Fibroblast of lung (primary cell): Measurements from ENCODE around the gene APOM. TPM values are rescaled to one million over a fixed set of nuclear protein-coding genes. Genes with fewer than 3 reads are reported as not detected.

ENCODE experiments used
- DNase-seq, 2 donors: peaks; one replicate each; pipeline versions ENCODE4 v3.0.0 to v3.0.0-alpha.2; 2010; ENCODE audit warnings: low read depth in 2 of 2
- H2AFZ ChIP-seq: 2 replicates; pipeline ENCODE4 v1.5.1; 2012; ENCODE audit warnings: low read length, control low read depth, inconsistent platforms
- H3K27ac ChIP-seq: 2 replicates; pipeline ENCODE4 v1.5.1; 2011; ENCODE audit warnings: low read length, control low read depth; ENCODE audit not compliant: insufficient read depth
- H3K27me3 ChIP-seq: 2 replicates; pipeline ENCODE4 v1.5.1; 2011; ENCODE audit warnings: mild to moderate bottlenecking, low read length; ENCODE audit not compliant: control insufficient read depth, insufficient read depth
- H3K36me3 ChIP-seq: 2 replicates; pipeline ENCODE4 v1.5.1; 2011; ENCODE audit warnings: low read length; ENCODE audit not compliant: control insufficient read depth, insufficient read depth
- H3K4me1 ChIP-seq: 2 replicates; pipeline ENCODE4 v1.5.1; 2011; ENCODE audit warnings: low read length; ENCODE audit not compliant: control insufficient read depth, insufficient read depth; ENCODE audit errors: extremely low read depth
- H3K4me2 ChIP-seq: 2 replicates; pipeline ENCODE4 v1.5.1; 2011; ENCODE audit warnings: low read length, control low read depth; ENCODE audit not compliant: insufficient read depth; ENCODE audit errors: extremely low read depth
- H3K4me3 ChIP-seq, 4 experiments: fragments of 200-600 bp in 1 of 4; sonication (generic) in 1 of 4; replicated peaks in 1 of 4; 2 replicates each; pipeline ENCODE4 v1.5.1; 2011 to 2016; ENCODE audit warnings: low read length in 4 of 4, low read depth in 3 of 4, mild to moderate bottlenecking in 3 of 4, control low read depth in 2 of 4, inconsistent platforms in 1 of 4, mixed read lengths in 1 of 4; ENCODE audit not compliant: insufficient read depth in 1 of 4; ENCODE audit errors: control extremely low read depth in 1 of 4
- H3K79me2 ChIP-seq: 2 replicates; pipeline ENCODE4 v1.5.1; 2012; ENCODE audit warnings: mild to moderate bottlenecking, low read length, inconsistent platforms; ENCODE audit not compliant: control insufficient read depth, insufficient read depth
- H3K9ac ChIP-seq: 2 replicates; pipeline ENCODE4 v1.5.1; 2011; ENCODE audit warnings: mild to moderate bottlenecking, low read length, control low read depth; ENCODE audit not compliant: insufficient read depth
- H3K9me3 ChIP-seq: 2 replicates; pipeline ENCODE4 v1.5.1; 2012; ENCODE audit warnings: low read depth, low read length; ENCODE audit not compliant: control insufficient read depth, insufficient read depth
- H4K20me1 ChIP-seq: 2 replicates; pipeline ENCODE4 v1.5.1; 2011; ENCODE audit warnings: low read length; ENCODE audit not compliant: control insufficient read depth, insufficient read depth; ENCODE audit errors: extremely low read depth
- EZH2 ChIP-seq: IDR thresholded peaks from 2 replicates; pipeline ENCODE4 v1.5.1; 2012; ENCODE audit warnings: low read length, control low read depth, mild to moderate bottlenecking; ENCODE audit errors: missing control alignments
- polyA plus RNA-seq, 2 donors: library from polyadenylated mRNA; depleted of rRNA in 1 of 2; stranded (reverse) in 1 of 2; unstranded in 1 of 2; fragments of >200 nt; gene quantifications; 2 replicates each; pipeline ENCODE4 v1.2.1, GENCODE V29; 2011 to 2012; ENCODE audit warnings: missing spikeins in 1 of 2
- total RNA-seq: library from RNA; depleted of rRNA; stranded (reverse); fragments of >200 nt; gene quantifications from 2 replicates; pipeline ENCODE4 v1.2.1, GENCODE V29; 2014
- TF ChIP-seq, protein P1 (sequence below), 2 donors: IDR thresholded peaks in 1 of 2; conservative IDR thresholded peaks in 1 of 2; 1 replicate in 1 of 2; 2 replicates in 1 of 2; pipeline ENCODE4 v1.5.1; 2011 to 2012; ENCODE audit warnings: low read length in 2 of 2, control low read depth in 1 of 2, inconsistent platforms in 1 of 2, low read depth in 1 of 2, mild to moderate bottlenecking in 1 of 2

Gene APOM
- total and polyA plus RNA-seq, 2 donors (not counting 1 experiment from before 2014, with no cell fraction given), result 0.99 to 3.9 TPM

DNA sequence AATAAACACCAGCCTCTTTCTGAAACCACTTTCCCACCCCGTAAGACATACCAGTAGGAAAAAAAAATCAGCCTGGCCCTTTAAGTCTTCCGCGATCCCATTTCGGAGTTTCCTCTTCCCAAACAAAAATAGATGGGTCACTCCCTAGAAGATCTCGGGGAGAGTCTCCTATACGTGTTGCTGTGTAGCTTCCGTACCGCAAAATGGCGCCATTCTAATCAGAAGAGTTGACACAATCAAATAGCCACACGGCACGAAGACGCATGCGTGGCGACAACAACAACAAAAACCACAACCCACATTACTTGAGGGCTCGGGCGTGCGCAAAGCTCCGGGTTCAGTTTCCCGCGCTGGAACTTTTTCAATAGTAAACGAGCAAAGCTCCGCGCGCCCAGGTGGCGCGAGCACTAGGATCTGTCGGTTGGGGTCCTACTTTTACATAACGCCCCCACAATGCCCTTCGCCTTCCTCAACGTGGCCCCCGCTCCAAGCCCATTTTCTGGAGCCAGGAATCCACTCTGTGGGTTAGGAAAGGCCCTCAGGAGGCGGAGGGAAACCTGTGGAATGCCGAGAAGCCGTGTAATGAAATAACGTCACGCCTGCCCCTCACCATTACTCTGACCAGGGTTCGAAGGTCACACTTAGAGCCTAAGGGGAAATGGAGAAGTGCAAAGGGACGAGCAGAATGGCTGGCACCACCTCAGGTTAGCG is 9.3 kb downstream of the APOM start, which contains the start of gene GPANK1:
GPANK1 (minus strand) TSS at position 208 of the 711 bp plus-strand sequence. CDS start 519 bp downstream, outside the sequence.
- Histone ChIP-seq H3K9me3 (no peaks in the 10 kb centered on the region), H2AFZ (peak within 1 kb of the TSS; percentile 60), H3K9ac (peak within 1 kb of the TSS; percentile 94), H3K4me2 (peak within 1 kb of the TSS; percentile 95), H3K27me3 (no peaks in the 10 kb centered on the region), H3K27ac (peak within 1 kb of the TSS; percentile 87), H3K36me3 (peaks cover 18% of the 10 kb centered on the region), H3K4me1 (peaks cover 20% of the 10 kb centered on the region), H3K4me3 (peak within 1 kb of the TSS; percentile 82 to 94 (median 86)), H3K79me2 (peaks cover 51% of the 10 kb centered on the region), H4K20me1 (no peaks in the 10 kb centered on the region)
- TF ChIP-seq EZH2, result no peak
- peak; percentile 91 to 97 for DNase-seq

DNA sequence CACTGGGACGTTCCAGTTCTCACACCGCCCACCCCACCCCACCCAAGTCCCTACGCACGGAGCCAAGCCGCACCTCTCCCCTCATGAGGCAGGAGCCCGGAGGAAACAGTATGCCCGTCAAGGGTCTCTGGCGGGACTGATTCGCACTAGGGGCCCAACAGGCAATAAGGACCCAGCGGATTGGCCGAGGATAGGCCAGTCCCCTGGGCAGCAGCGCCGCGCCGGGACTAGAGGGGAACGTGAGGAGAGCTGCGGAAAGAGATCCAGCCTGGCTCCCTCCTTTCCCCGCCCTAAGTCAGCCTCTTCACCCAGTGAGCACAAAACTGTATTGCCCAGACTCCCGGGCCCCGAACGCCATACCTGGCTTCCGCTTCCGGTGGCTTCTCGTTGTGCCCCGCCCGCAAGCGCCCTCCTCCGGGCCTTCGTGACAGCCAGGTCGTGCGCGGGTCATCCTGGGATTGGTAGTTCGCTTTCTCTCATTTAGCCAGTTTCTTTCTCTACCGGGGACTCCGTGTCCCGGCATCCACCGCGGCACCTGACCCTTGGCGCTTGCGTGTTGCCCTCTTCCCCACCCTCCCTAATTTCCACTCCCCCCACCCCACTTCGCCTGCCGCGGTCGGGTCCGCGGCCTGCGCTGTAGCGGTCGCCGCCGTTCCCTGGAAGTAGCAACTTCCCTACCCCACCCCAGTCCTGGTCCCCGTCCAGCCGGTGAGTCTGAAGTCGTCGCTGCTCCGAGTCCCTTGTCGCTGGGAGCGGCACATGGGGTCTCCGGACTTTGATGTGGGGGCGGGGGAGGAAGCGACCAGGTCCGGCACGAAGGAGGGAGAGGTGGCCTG is 10.0 kb downstream of the APOM start, which contains the start of gene CSNK2B:
CSNK2B (plus strand) TSS at position 580 of the 836 bp plus-strand sequence. CDS start 752 bp downstream, outside the sequence.
- peak within 1 kb of the TSS; percentile 94 for H3K9ac ChIP-seq
- peaks cover 22% of the 10 kb centered on the region for H3K36me3 ChIP-seq
- no peaks in the 10 kb centered on the region for H4K20me1 ChIP-seq
- H3K27ac ChIP-seq, result peak within 1 kb of the TSS; percentile 87
- no peaks in the 10 kb centered on the region for H3K9me3 ChIP-seq
- H3K4me2 ChIP-seq, result peak within 1 kb of the TSS; percentile 95
- TF ChIP-seq, protein P1, sequence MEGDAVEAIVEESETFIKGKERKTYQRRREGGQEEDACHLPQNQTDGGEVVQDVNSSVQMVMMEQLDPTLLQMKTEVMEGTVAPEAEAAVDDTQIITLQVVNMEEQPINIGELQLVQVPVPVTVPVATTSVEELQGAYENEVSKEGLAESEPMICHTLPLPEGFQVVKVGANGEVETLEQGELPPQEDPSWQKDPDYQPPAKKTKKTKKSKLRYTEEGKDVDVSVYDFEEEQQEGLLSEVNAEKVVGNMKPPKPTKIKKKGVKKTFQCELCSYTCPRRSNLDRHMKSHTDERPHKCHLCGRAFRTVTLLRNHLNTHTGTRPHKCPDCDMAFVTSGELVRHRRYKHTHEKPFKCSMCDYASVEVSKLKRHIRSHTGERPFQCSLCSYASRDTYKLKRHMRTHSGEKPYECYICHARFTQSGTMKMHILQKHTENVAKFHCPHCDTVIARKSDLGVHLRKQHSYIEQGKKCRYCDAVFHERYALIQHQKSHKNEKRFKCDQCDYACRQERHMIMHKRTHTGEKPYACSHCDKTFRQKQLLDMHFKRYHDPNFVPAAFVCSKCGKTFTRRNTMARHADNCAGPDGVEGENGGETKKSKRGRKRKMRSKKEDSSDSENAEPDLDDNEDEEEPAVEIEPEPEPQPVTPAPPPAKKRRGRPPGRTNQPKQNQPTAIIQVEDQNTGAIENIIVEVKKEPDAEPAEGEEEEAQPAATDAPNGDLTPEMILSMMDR (conservative IDR thresholded peaks at IDR 0.05 in 1 of 2, IDR thresholded peaks at IDR 0.05 in 1 of 2; ENCODE audit: low read depth in 1 of 2, low read length in 2 of 2), result peak in 1 of 2 donors; percentile 18
- TF ChIP-seq EZH2, result no peak
- H3K79me2 ChIP-seq, result peaks cover 46% of the 10 kb centered on the region
- H3K4me3 ChIP-seq, result peak within 1 kb of the TSS; percentile 82 to 94 (median 86)
- peak; percentile 97 for DNase-seq
- H3K4me1 ChIP-seq, result peaks cover 23% of the 10 kb centered on the region
- peak within 1 kb of the TSS; percentile 60 for H2AFZ ChIP-seq
- H3K27me3 ChIP-seq, result no peaks in the 10 kb centered on the region

DNA sequence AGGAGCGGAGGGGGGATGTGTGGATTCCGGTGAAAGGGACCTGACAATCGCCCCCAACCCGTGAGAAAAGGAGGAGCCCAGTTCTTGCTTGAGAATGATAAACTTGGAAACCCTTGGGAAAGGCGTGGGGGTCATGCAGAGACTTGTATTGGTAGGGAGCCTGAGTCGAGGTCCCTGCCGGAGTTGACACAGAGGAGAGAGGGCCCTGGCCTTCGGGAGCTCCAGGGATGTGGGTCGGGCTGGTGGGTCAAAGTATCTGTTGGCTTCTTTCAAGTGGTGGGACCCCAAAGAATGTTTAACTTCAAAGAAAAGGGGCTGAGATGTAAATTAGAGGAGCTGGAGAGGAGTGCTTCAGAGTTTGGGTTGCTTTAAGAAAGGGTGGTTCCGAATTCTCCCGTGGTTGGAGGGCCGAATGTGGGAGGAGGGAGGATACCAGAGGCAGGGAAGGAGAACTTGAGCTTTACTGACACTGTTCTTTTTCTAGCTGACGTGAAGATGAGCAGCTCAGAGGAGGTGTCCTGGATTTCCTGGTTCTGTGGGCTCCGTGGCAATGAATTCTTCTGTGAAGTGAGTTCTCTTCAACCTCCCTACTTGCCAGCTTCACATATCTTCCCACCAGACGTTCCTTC is 10.8 kb downstream of the APOM start:
- Histone ChIP-seq H3K4me3 (peak overlapping the region; percentile 82 to 94 (median 86)), H3K36me3 (peaks cover 27% of the 10 kb centered on the region), H4K20me1 (no peaks in the 10 kb centered on the region), H3K4me1 (peaks cover 19% of the 10 kb centered on the region), H3K79me2 (peaks cover 46% of the 10 kb centered on the region), H3K27ac (peak overlapping the region; percentile 87), H3K4me2 (peak overlapping the region; percentile 93), H3K9ac (peak overlapping the region; percentile 94), H3K27me3 (no peaks in the 10 kb centered on the region), H3K9me3 (no peaks in the 10 kb centered on the region), H2AFZ (no peak overlapping the region)
- DNase-seq, result no peak
- no peak for TF ChIP-seq EZH2
- TF ChIP-seq, protein P1 (conservative IDR thresholded peaks at IDR 0.05 in 1 of 2, IDR thresholded peaks at IDR 0.05 in 1 of 2; ENCODE audit: low read depth in 1 of 2, low read length in 2 of 2), result no peak
